ENCODE measurements around the gene PTK7. TPM values are rescaled to one million over a fixed set of nuclear protein-coding genes. Genes with fewer than 3 reads are reported as not detected.

Gene PTK7
- total RNA-seq, 2 experiments from 2014 or later: 1.2 to 1.6 TPM

DNA sequence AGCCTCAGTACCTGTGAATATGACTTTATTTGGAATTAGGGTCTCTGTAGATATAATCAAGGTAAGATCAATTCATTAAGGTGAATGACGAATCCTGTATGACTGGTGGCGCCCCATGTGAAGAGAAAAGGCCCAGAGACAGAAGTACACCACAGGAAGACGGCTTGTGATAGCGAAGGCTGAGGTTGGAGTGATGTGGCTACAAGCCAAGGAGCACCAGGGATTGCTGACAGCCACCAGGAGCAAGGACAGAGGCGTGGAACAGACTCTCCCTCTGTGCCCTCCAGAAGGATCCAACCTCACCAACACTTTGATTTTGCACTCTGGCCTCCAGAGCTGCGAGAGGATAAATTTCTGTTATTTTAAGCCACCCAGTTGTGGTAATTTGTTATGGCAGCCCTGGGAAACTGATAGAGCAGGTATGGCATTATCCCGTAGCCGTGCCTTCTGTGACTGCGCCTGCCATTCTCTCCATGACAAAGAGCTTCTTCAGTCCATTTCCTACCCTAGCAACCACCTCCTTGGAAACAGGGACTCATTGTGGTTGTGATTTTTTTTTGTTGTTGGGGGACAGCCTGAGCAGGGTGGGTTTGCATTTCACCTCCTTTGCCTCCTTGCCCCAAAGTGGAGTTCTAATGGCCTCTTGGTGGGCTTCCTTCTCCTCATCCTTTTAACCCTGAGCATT lies 29.6 kb downstream of the PTK7 start:
- Mint-ChIP-seq H3K36me3 (ENCODE audit: low read depth) (no peaks in the 10 kb centered on the region), H3K27me3 (no peaks in the 10 kb centered on the region), H3K9me3 (no peaks in the 10 kb centered on the region), H3K27ac (no peak overlapping the region), H3K4me3 (no peak overlapping the region), H3K4me1 (ENCODE audit: low read depth) (peaks cover 4% of the 10 kb centered on the region)
- intact Hi-C loops (cut with DNase I, micrococcal nuclease): no loop called here
- ATAC-seq (ENCODE audit: poor library complexity) (no peak), DNase-seq (no peak)
- ChIA-PET POLR2A (no interaction called here), CTCF (no interaction called here)
- Histone ChIP-seq H3K4me3 (ENCODE audit: low read length) (no peak overlapping the region), H3K27me3 (ENCODE audit: control insufficient read depth in 1 of 2, insufficient read depth in 2 of 2, low read length in 2 of 2) (no peaks in the 10 kb centered on the region), H3K4me1 (ENCODE audit: insufficient read depth, low read length) (no peaks in the 10 kb centered on the region), H3K27ac (ENCODE audit: low read depth in 1 of 2, low read length in 2 of 2) (no peak overlapping the region), H3K9me3 (ENCODE audit: control insufficient read depth in 1 of 2, insufficient read depth in 1 of 2, low read length in 2 of 2) (no peaks in the 10 kb centered on the region), H3K36me3 (ENCODE audit: insufficient read depth, low read length) (no peaks in the 10 kb centered on the region)
- TF ChIP-seq, protein P1, sequence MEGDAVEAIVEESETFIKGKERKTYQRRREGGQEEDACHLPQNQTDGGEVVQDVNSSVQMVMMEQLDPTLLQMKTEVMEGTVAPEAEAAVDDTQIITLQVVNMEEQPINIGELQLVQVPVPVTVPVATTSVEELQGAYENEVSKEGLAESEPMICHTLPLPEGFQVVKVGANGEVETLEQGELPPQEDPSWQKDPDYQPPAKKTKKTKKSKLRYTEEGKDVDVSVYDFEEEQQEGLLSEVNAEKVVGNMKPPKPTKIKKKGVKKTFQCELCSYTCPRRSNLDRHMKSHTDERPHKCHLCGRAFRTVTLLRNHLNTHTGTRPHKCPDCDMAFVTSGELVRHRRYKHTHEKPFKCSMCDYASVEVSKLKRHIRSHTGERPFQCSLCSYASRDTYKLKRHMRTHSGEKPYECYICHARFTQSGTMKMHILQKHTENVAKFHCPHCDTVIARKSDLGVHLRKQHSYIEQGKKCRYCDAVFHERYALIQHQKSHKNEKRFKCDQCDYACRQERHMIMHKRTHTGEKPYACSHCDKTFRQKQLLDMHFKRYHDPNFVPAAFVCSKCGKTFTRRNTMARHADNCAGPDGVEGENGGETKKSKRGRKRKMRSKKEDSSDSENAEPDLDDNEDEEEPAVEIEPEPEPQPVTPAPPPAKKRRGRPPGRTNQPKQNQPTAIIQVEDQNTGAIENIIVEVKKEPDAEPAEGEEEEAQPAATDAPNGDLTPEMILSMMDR (IDR thresholded peaks at IDR 0.05): no peak

DNA sequence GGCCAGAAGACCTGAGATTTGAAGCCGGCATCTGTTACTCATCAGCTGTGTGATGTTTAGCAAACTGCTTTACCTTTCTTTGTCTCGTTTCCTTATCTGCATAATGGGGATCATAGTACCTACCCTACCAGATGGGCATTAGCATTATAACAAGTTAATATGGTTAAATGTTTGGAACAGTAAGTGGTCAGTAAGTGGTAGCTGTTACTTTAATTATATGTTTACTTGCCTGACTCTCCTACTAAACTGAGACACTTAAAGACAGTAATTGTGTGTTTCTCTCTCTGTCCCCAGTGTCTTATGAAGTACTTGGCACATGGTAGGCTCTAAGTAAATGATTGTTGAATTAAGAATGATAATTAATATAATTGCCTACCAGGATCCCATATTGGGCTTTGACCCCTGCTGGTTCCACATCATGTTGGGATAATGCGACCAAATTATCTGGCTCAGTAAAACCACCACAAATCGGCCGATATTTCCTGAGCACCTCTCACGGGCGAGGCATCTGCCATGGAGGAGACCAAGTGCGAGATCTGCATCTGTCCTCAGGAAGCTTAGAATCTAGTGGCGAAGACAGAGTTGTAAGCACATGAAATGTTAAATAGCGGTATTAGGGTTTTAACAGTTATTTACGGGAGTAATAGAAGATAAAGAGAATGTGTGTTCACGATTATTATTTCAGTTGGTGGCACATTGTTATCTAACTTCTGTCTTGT lies 31.4 kb downstream of the PTK7 start:
- no peaks in the 10 kb centered on the region for H3K4me1 ChIP-seq (ENCODE audit: insufficient read depth, low read length)
- no peak overlapping the region for H3K27ac ChIP-seq (ENCODE audit: low read depth in 1 of 2, low read length in 2 of 2)
- intact Hi-C loops (cut with DNase I, micrococcal nuclease): no loop called here
- H3K36me3 Mint-ChIP-seq (ENCODE audit: low read depth): no peaks in the 10 kb centered on the region
- H3K4me3 ChIP-seq (ENCODE audit: low read length): no peak overlapping the region
- H3K4me1 Mint-ChIP-seq (ENCODE audit: low read depth): peaks cover 4% of the 10 kb centered on the region
- ATAC-seq (ENCODE audit: poor library complexity) (no peak), DNase-seq (no peak)
- H3K27ac Mint-ChIP-seq: no peak overlapping the region
- no peak overlapping the region for H3K4me3 Mint-ChIP-seq
- TF ChIP-seq, protein P1 (IDR thresholded peaks at IDR 0.05): no peak
- no peaks in the 10 kb centered on the region for H3K9me3 Mint-ChIP-seq
- CTCF ChIA-PET: no interaction called here
- no peaks in the 10 kb centered on the region for H3K9me3 ChIP-seq (ENCODE audit: control insufficient read depth in 1 of 2, insufficient read depth in 1 of 2, low read length in 2 of 2)
- H3K27me3 ChIP-seq (ENCODE audit: control insufficient read depth in 1 of 2, insufficient read depth in 2 of 2, low read length in 2 of 2): no peaks in the 10 kb centered on the region
- no peaks in the 10 kb centered on the region for H3K36me3 ChIP-seq (ENCODE audit: insufficient read depth, low read length)
- POLR2A ChIA-PET: no interaction called here
- no peaks in the 10 kb centered on the region for H3K27me3 Mint-ChIP-seq

DNA sequence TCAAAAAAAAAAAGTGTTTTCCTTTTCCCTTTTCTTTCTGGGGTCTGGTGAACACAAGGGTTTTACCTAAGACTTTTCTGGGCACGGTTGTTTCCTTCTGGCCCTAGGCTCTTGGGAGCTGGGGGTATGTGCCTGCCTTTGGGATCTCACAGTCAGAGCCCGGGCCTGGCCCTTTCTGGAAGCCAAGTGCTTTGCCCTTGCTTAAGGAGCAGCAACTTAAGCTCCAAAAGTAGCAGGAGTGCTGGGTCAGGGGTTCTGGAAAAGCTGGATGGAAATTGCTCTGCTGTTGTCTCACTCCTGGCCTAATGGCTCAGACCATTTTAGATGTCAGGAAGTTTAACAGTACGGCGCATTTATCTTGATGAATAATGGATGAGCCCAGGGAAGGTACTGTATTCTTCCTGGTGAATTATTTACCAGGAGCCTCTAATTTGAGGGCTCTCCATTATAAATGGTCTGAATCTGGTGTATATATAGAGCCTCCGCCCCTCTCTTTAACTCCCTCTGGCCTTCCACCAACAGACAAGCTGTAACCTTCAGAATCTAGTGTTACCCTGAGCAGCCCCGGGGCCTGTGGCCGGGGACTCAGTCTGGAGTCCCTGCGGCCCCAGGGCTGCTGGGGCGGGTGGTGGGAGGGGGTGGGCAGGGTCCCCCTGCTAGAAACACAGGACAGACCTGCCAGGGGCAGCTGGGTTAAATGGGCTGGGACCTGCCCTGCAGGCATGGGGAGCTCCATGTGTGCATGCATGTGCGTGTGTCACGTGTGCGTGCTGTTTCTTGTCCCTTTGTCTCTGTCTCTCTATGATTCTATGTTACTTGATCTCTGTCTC lies 37.5 kb downstream of the PTK7 start:
- Mint-ChIP-seq H3K9me3 (no peaks in the 10 kb centered on the region), H3K36me3 (ENCODE audit: low read depth) (no peaks in the 10 kb centered on the region), H3K4me3 (no peak overlapping the region), H3K27ac (no peak overlapping the region), H3K4me1 (ENCODE audit: low read depth) (no peaks in the 10 kb centered on the region), H3K27me3 (no peaks in the 10 kb centered on the region)
- Histone ChIP-seq H3K36me3 (ENCODE audit: insufficient read depth, low read length) (no peaks in the 10 kb centered on the region), H3K9me3 (ENCODE audit: control insufficient read depth in 1 of 2, insufficient read depth in 1 of 2, low read length in 2 of 2) (no peaks in the 10 kb centered on the region), H3K4me1 (ENCODE audit: insufficient read depth, low read length) (no peaks in the 10 kb centered on the region), H3K27me3 (ENCODE audit: control insufficient read depth in 1 of 2, insufficient read depth in 2 of 2, low read length in 2 of 2) (no peaks in the 10 kb centered on the region), H3K27ac (ENCODE audit: low read depth in 1 of 2, low read length in 2 of 2) (no peak overlapping the region), H3K4me3 (ENCODE audit: low read length) (no peak overlapping the region)
- DNase-seq (no peak), ATAC-seq (ENCODE audit: poor library complexity) (no peak)
- ChIA-PET CTCF (no interaction called here), POLR2A (no interaction called here)
- TF ChIP-seq, protein P1 (IDR thresholded peaks at IDR 0.05): no peak
- intact Hi-C loops (cut with DNase I, micrococcal nuclease): no loop called here
